Activated naive CD8-positive, alpha-beta T cell treated with anti-CD3 and anti-CD28 coated beads for 36 hours (primary cell): ENCODE results near the gene CACNA1G. TPM values are rescaled to one million over a fixed set of nuclear protein-coding genes. Genes with fewer than 3 reads are reported as not detected.

Experiments used
- DNase-seq: peaks from one replicate; pipeline ENCODE4 v3.0.0; 2021
- H3K27ac Mint-ChIP-seq: one replicate; pipeline ENCODE4 v1.8.0; 2022; ENCODE audit warnings: mild to moderate bottlenecking, moderate library complexity, mixed read lengths
- H3K27me3 Mint-ChIP-seq: one replicate; pipeline ENCODE4 v1.8.0; 2022; ENCODE audit warnings: mild to moderate bottlenecking, mixed read lengths
- H3K36me3 Mint-ChIP-seq: one replicate; pipeline ENCODE4 v1.8.0; 2021; ENCODE audit warnings: mild to moderate bottlenecking, mixed read lengths
- H3K4me1 Mint-ChIP-seq: one replicate; pipeline ENCODE4 v1.8.0; 2021; ENCODE audit warnings: mixed read lengths
- H3K4me3 Mint-ChIP-seq: one replicate; pipeline ENCODE4 v1.8.0; 2022; ENCODE audit warnings: mild to moderate bottlenecking, moderate library complexity, mixed read lengths
- H3K9me3 Mint-ChIP-seq: one replicate; pipeline ENCODE4 v1.8.0; 2022; ENCODE audit warnings: mixed read lengths
- total RNA-seq, 2 experiments: library from RNA; stranded (reverse); gene quantifications; one replicate each; pipeline ENCODE4 v1.2.3, GENCODE V29; 2021

CACNA1G gene
- total RNA-seq, 2 experiments from 2014 or later, result 0.06 TPM; not detected in 1

DNA sequence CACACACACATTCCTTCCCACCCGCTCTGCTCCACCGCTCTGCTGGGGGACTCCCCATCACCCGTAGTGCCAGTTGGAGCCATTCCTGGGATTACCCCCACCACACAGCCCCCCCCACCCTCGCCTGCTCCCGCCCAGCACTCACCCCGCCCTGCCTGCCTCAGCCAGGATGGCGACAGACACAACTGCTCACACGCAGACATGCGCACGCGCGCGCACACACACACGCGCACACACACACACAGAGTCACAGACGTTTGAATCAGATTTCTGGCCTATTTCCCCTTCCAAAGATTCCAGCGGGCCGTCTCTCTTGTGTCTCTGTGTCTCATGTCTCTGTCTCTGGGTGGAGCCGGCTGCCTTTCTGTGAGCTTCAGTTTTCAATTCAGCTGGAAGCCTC, 4.4 kb downstream of the CACNA1G start:
- H3K4me3 Mint-ChIP-seq, result no peak overlapping the region
- DNase-seq, result no peak

DNA sequence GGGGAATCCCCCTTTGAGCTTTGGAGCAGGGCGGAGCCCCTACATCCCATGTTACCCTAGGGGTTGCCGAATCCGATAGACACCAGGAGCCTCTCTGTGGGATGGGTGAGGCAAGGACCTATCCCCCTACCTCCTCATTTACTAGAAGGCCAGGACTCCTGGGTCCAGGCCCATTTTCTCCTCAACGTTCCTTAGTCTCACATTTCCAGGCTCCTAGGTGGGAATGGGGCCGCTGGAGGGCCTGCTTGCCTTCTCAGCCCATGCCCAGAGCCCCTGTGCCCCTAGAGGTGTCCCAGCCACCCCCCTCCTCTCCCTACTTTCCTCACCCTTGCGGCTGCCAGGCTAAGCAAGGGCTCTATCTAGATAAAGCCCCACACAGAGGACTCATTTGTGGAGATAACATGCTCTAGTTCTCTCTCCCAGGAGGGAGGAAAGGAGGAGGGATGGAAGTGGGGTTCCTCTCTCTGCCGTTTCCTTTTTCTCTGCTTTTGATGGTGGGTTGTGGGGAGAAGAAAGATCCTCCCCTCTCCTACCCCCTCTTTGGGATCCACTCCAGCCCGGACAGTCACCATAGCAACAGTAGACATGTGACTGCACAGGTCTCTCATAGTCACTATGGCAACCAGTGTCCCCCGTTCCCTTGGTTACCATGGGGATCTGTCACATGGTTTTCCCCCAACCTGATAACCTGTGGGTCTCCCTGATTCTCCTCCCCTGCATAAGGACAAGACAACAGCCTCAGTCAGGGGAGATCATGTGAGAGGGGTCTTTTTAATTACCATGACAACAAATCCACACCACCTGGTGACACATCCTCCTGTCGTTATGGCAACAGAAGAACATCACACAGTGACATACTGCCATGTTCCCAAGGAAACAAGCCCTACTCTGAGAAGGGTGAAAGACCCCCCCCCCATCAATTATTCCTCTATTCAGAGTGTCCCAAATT, 5.2 kb downstream of the CACNA1G start:
- no peak for DNase-seq
- H3K4me1 Mint-ChIP-seq, result peaks cover 13% of the 10 kb centered on the region
- H3K36me3 Mint-ChIP-seq, result no peaks in the 10 kb centered on the region
- peaks cover 62% of the 10 kb centered on the region for H3K27me3 Mint-ChIP-seq
- H3K4me3 Mint-ChIP-seq, result no peak overlapping the region
- no peaks in the 10 kb centered on the region for H3K9me3 Mint-ChIP-seq
- no peak overlapping the region for H3K27ac Mint-ChIP-seq

More for the DNA sequence above, 4.4 kb downstream of the CACNA1G start:
- Mint-ChIP-seq H3K9me3 (no peaks in the 10 kb centered on the region), H3K36me3 (no peaks in the 10 kb centered on the region), H3K27me3 (peaks cover 66% of the 10 kb centered on the region), H3K4me1 (peaks cover 17% of the 10 kb centered on the region), H3K27ac (no peak overlapping the region)

DNA sequence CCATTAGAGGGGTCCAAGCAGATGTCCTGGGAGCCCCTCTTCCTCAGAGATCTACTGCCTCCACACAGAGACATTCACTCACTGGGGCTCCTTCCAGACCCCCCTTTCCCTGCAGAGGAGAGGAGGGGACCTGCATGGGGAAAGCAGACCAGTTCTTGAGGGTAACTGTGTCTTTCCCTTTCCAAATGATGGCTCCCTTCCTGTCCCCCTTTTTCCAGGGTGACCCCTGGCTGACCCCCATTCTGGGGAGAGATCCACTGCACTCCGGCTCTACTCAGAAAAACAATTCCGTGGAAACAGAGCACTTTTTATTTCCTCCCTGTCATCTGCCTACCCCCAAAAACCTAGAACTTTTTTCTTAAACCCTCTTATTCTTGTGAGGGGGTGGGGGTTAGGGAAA, 6.4 kb downstream of the CACNA1G start:
- Mint-ChIP-seq H3K9me3 (no peaks in the 10 kb centered on the region), H3K27ac (no peak overlapping the region), H3K4me3 (no peak overlapping the region), H3K36me3 (no peaks in the 10 kb centered on the region), H3K4me1 (peaks cover 13% of the 10 kb centered on the region), H3K27me3 (peaks cover 60% of the 10 kb centered on the region)
- DNase-seq, result no peak

GRCh38 chr17:50568659-50569058, 8.1 kb downstream of the CACNA1G start:
- H3K36me3 Mint-ChIP-seq, result no peaks in the 10 kb centered on the region
- H3K27me3 Mint-ChIP-seq, result peaks cover 43% of the 10 kb centered on the region
- no peak for DNase-seq
- no peak overlapping the region for H3K4me3 Mint-ChIP-seq
- no peak overlapping the region for H3K27ac Mint-ChIP-seq
- no peaks in the 10 kb centered on the region for H3K9me3 Mint-ChIP-seq
- peaks cover 9% of the 10 kb centered on the region for H3K4me1 Mint-ChIP-seq

DNA sequence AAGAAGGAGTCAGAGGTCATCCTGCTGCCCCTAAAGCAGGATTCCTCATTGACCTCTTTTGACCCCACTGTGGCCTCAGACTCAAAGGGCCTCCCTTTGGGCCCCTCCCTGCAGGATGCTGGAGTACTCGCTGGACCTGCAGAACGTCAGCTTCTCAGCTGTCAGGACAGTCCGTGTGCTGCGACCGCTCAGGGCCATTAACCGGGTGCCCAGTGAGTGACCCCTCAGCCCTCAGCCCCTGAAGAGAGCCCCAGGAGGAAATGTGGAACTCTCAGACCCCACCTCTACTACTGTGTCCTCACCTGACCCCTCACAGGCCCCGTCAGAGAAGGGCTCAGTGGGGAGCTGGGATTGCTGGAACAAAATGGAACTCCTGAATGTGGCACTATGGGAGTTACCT, 9.1 kb downstream of the CACNA1G start:
- no peak overlapping the region for H3K27ac Mint-ChIP-seq
- H3K4me1 Mint-ChIP-seq, result peaks cover 9% of the 10 kb centered on the region
- H3K36me3 Mint-ChIP-seq, result no peaks in the 10 kb centered on the region
- H3K9me3 Mint-ChIP-seq, result no peaks in the 10 kb centered on the region
- no peak for DNase-seq
- H3K27me3 Mint-ChIP-seq, result peaks cover 33% of the 10 kb centered on the region
- no peak overlapping the region for H3K4me3 Mint-ChIP-seq

DNA sequence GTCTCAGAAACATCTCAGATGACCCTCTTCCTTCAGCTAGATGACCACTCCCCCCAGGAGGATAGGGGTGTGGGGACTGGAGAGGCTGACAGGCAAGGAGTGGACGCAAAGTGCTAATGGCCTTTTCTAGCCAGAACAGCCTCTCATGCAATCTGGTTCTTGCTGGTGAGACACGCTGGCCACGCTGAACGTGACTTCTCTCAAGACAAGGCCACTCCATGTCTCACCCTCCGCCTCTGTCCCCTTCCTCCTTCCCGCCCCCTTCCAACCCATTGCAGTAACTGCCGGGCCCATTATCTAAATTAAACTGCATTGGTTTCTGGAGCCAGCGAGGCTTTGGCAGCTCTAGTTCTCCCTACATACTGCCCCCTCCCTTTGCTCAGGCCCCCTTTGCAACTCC, 9.5 kb downstream of the CACNA1G start:
- DNase-seq, result no peak
- no peaks in the 10 kb centered on the region for H3K9me3 Mint-ChIP-seq
- no peak overlapping the region for H3K4me3 Mint-ChIP-seq

DNA sequence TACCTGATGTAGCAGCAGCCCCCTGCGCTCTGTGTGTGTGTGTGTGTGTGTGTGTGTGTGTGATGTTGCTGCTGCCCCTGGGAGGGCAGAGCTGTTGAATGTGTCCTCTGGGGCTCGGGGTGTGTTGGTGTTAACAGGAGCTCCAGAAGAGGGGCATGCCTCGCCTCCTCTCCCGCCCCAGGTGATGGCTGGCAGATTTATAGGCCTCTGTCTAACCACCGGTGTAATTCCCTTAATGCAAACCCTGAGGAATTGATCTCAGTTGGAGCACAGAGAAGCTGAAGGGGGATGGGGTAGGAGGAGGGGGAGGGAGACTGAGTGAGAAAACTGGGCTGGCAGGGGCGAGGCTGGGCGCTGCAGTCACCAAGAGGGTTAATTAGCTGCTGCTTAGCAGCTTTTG, 10.0 kb downstream of the CACNA1G start:
- peaks cover 24% of the 10 kb centered on the region for H3K27me3 Mint-ChIP-seq
- peaks cover 3% of the 10 kb centered on the region for H3K4me1 Mint-ChIP-seq
- H3K27ac Mint-ChIP-seq, result no peak overlapping the region
- DNase-seq, result no peak
- H3K36me3 Mint-ChIP-seq, result no peaks in the 10 kb centered on the region
- H3K4me3 Mint-ChIP-seq, result no peak overlapping the region
- H3K9me3 Mint-ChIP-seq, result no peaks in the 10 kb centered on the region

More for the DNA sequence above, 9.5 kb downstream of the CACNA1G start:
- Mint-ChIP-seq H3K4me1 (peaks cover 6% of the 10 kb centered on the region), H3K27me3 (peaks cover 29% of the 10 kb centered on the region), H3K27ac (no peak overlapping the region), H3K36me3 (no peaks in the 10 kb centered on the region)

- DNase-seq, result no peak
- no peaks in the 10 kb centered on the region for H3K36me3 Mint-ChIP-seq
- no peak overlapping the region for H3K4me3 Mint-ChIP-seq
- no peaks in the 10 kb centered on the region for H3K9me3 Mint-ChIP-seq
- H3K27ac Mint-ChIP-seq, result no peak overlapping the region
- no peaks in the 10 kb centered on the region for H3K4me1 Mint-ChIP-seq
- peaks cover 12% of the 10 kb centered on the region for H3K27me3 Mint-ChIP-seq
Observed at GRCh38 chr17:50571681-50572080, 11.2 kb downstream of the CACNA1G start.

DNA sequence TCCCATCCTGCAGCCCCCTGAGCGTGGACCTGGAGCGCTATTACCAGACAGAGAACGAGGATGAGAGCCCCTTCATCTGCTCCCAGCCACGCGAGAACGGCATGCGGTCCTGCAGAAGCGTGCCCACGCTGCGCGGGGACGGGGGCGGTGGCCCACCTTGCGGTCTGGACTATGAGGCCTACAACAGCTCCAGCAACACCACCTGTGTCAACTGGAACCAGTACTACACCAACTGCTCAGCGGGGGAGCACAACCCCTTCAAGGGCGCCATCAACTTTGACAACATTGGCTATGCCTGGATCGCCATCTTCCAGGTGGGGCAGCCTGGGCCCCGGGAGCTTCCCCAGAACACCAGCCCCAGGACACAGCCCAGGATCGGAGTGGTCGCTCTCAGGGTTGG, 12.0 kb downstream of the CACNA1G start:
- no peak for DNase-seq
- H3K4me3 Mint-ChIP-seq, result no peak overlapping the region
- no peaks in the 10 kb centered on the region for H3K36me3 Mint-ChIP-seq
- no peaks in the 10 kb centered on the region for H3K9me3 Mint-ChIP-seq
- H3K27ac Mint-ChIP-seq, result no peak overlapping the region
- no peaks in the 10 kb centered on the region for H3K4me1 Mint-ChIP-seq
- peaks cover 5% of the 10 kb centered on the region for H3K27me3 Mint-ChIP-seq

GRCh38 chr17:50573866-50574611, 13.5 kb downstream of the CACNA1G start:
- Mint-ChIP-seq H3K27me3 (peaks cover 7% of the 10 kb centered on the region), H3K4me1 (no peaks in the 10 kb centered on the region), H3K4me3 (no peak overlapping the region)

DNA sequence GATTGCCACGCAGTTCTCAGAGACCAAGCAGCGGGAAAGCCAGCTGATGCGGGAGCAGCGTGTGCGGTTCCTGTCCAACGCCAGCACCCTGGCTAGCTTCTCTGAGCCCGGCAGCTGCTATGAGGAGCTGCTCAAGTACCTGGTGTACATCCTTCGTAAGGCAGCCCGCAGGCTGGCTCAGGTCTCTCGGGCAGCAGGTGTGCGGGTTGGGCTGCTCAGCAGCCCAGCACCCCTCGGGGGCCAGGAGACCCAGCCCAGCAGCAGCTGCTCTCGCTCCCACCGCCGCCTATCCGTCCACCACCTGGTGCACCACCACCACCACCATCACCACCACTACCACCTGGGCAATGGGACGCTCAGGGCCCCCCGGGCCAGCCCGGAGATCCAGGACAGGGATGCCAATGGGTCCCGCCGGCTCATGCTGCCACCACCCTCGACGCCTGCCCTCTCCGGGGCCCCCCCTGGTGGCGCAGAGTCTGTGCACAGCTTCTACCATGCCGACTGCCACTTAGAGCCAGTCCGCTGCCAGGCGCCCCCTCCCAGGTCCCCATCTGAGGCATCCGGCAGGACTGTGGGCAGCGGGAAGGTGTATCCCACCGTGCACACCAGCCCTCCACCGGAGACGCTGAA, 15.2 kb downstream of the CACNA1G start:
- Mint-ChIP-seq H3K27me3 (peaks cover 7% of the 10 kb centered on the region), H3K9me3 (no peaks in the 10 kb centered on the region), H3K4me1 (no peaks in the 10 kb centered on the region), H3K4me3 (no peak overlapping the region), H3K27ac (no peak overlapping the region), H3K36me3 (no peaks in the 10 kb centered on the region)
- DNase-seq, result no peak

More at GRCh38 chr17:50573866-50574611, 13.5 kb downstream of the CACNA1G start:
- Mint-ChIP-seq H3K36me3 (no peaks in the 10 kb centered on the region), H3K9me3 (no peaks in the 10 kb centered on the region), H3K27ac (no peak overlapping the region)
- no peak for DNase-seq

DNA sequence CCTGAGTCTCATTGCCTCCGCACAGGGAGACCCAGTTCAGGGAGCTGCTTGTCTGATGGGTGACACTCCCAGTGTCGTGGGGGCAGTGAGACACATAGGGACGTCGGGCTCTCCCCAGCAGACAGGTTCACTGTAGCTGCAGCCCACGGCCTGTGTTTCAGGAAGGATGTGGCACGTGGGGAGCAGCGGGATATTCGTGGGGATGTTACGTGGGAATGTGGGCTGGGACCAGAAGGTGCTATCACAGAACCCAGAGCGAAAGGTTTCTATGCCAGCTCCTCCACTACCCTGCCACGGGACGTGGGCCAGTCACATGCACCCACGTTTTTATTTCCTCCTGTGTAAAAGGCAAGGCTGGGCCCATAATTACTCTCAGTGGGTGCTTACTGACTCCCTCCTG, 16.3 kb downstream of the CACNA1G start:
- no peaks in the 10 kb centered on the region for H3K9me3 Mint-ChIP-seq
- H3K27me3 Mint-ChIP-seq, result peaks cover 8% of the 10 kb centered on the region
- H3K4me3 Mint-ChIP-seq, result no peak overlapping the region
- no peak for DNase-seq
- H3K27ac Mint-ChIP-seq, result no peak overlapping the region
- H3K36me3 Mint-ChIP-seq, result no peaks in the 10 kb centered on the region
- no peaks in the 10 kb centered on the region for H3K4me1 Mint-ChIP-seq

GRCh38 chr17:50577451-50577954, 17.0 kb downstream of the CACNA1G start:
- no peaks in the 10 kb centered on the region for H3K36me3 Mint-ChIP-seq
- H3K4me3 Mint-ChIP-seq, result no peak overlapping the region
- H3K9me3 Mint-ChIP-seq, result no peaks in the 10 kb centered on the region
- no peak for DNase-seq
- no peaks in the 10 kb centered on the region for H3K4me1 Mint-ChIP-seq
- no peak overlapping the region for H3K27ac Mint-ChIP-seq
- H3K27me3 Mint-ChIP-seq, result peaks cover 8% of the 10 kb centered on the region

- Mint-ChIP-seq H3K9me3 (no peaks in the 10 kb centered on the region), H3K4me1 (no peaks in the 10 kb centered on the region), H3K36me3 (no peaks in the 10 kb centered on the region), H3K27me3 (peaks cover 8% of the 10 kb centered on the region), H3K4me3 (no peak overlapping the region), H3K27ac (no peak overlapping the region)
- no peak for DNase-seq
Observed at GRCh38 chr17:50578173-50578572, 17.7 kb downstream of the CACNA1G start.

DNA sequence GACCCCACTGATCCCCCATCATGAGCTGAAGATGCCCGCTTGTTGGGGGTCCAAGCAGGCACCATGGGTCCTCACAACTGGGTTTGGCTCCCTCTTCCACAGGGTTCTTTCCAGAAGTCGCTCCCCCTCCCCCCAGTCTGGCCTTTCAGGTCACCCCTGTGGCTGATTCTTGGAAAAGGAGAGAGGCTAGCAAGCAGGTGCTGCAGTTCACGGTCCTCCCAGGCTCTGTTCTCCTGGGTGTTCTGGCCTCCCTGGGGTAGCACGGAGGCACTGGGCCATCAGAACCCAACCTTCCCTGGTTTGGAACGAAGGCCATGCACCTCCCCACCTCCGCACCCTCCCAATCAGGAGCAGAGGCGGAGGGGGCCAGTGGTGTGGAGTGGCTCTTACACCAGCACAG, 18.9 kb downstream of the CACNA1G start:
- Mint-ChIP-seq H3K4me3 (no peak overlapping the region), H3K36me3 (no peaks in the 10 kb centered on the region), H3K9me3 (no peaks in the 10 kb centered on the region), H3K27me3 (peaks cover 13% of the 10 kb centered on the region), H3K4me1 (no peaks in the 10 kb centered on the region), H3K27ac (no peak overlapping the region)
- DNase-seq, result no peak
